ENCODE results near the gene COL17A1. TPM values are rescaled to one million over a fixed set of nuclear protein-coding genes. Genes with fewer than 3 reads are reported as not detected.

COL17A1 gene
- total RNA-seq: under 0.01 TPM in 2 replicates

GRCh38 chr10:104085801-104086400, at the start of gene COL17A1:
Gene COL17A1, minus strand, starts transcription at chr10:104085880. Its CDS starts 5,207 bp downstream, at chr10:104080673.

GRCh38 chr10:104121485-104122224, 36.0 kb upstream of the COL17A1 start, which contains the start of gene SFR1:
Gene SFR1, plus strand, starts transcription at chr10:104122171. Its CDS starts 13 bp downstream, at chr10:104122184.

Other genes with a start within 250 kb of the COL17A1 start
- 2.2 and 5.9 TPM in 2 replicates for gene SH3PXD2A, start 230.3 kb downstream of the COL17A1 start, total RNA-seq
- gene STN1, start 167.7 kb downstream of the COL17A1 start, total RNA-seq: 27.0 and 31.1 TPM in 2 replicates
- 68.8 and 85.4 TPM in 2 replicates for gene SLK, start 118.7 kb downstream of the COL17A1 start, total RNA-seq
- gene SFR1, start 36.3 kb upstream of the COL17A1 start, total RNA-seq: 4.1 and 5.3 TPM in 2 replicates
- 0.17 TPM in 1 of 2 replicates, not detected in the other for gene CFAP43, start 146.5 kb upstream of the COL17A1 start, total RNA-seq
- 444 and 487 TPM in 2 replicates for gene GSTO1, start 169.0 kb upstream of the COL17A1 start, total RNA-seq
- gene GSTO2, start 183.3 kb upstream of the COL17A1 start, total RNA-seq: 0.98 and 1.0 TPM in 2 replicates

Measured in dermis lymphatic vessel endothelial cell (primary cell).